HG02943 (cell line): ENCODE data around the gene RAB31.

Experiments used
- ATAC-seq: cut with Tn5 transposase; IDR thresholded peaks from one replicate; pipeline ENCODE4 v1.9.1; 2021; ENCODE audit warnings: mild to moderate bottlenecking, low read depth, moderate library complexity; ENCODE audit not compliant: unreplicated experiment

Gene RAB31

DNA sequence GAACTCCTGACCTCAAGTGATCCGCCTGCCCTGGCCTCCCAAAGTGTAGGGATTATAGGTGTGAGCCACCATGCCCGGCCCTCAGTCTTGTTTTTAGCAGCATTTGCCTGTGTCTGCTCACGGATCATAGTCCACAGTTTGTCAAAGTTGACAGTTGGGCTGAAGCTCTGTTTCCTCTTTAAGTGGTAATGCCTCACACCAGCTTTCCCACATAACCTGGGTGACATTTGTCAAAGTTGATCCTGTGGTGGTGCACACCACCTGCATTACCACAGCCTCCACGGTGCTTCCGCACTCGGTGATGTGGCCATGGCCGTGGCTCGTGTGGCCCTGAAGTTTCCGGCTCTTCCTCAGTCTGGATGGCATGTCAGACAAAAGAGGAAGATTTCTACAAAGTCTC is 27.1 kb downstream of the RAB31 start:
- ATAC-seq = no peak

DNA sequence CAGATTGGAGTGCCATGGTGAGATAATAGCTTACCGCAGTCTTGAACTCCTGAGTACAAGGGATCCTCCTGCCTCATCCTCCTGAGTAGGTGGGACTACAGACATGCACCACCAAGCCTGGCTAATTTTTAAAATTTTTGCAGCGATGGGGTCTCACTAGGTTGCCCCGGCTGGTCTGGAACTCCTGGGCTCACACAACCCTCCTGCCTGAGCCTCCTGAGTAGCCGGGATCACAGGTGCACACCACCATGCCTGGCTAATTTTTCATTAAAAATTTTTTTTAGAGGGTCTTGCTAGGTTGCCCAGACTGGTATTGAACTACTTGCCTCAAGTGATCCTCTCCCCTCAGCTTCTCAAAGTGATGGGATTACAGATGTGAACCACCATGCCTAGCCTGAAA is 27.8 kb downstream of the RAB31 start:
- ATAC-seq = no peak

DNA sequence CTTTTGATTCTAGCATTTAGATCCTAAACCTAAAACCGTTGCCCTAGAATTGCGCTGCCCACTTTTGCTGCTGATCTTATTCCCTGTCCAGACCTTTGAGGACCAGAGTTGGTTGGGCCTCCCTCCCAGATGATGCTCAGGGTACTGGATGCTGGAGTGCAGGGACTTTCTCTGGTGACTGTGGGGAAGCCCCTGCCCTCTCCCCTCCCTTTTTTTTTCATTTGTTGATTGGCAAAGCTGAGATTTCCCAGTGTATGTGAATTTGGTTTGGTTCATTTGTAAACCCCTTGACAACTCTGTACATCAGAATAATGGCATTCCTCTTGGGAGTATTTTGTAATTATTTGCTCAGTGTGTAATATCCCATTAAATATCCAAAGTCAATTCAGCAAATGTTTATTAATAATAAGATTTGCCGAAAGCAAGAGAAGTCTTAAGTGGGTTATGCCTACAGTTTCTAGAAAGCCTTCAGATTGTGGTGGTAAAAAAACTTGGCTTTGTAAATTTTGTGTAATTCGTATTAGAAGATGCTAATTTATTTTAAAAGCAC is 28.3 kb downstream of the RAB31 start:
- no peak for ATAC-seq

DNA sequence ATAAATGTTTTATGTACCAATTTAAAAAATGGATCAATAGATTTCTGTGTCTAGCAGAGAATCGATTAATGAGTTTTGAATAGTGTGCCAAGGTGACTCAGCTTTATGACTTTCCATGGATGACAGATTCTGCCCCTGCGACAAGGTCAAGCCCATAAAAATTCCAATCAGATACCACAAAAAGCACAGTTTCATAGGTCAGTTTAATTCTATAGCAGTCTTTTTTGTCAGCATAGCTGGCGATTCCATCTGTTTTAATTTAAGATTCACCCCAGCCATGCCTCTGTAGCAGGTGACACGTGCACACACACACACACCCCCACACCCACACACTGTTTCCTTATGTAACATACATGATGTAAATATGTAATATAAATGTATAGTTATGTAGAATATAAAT is 28.9 kb downstream of the RAB31 start:
- no peak for ATAC-seq

DNA sequence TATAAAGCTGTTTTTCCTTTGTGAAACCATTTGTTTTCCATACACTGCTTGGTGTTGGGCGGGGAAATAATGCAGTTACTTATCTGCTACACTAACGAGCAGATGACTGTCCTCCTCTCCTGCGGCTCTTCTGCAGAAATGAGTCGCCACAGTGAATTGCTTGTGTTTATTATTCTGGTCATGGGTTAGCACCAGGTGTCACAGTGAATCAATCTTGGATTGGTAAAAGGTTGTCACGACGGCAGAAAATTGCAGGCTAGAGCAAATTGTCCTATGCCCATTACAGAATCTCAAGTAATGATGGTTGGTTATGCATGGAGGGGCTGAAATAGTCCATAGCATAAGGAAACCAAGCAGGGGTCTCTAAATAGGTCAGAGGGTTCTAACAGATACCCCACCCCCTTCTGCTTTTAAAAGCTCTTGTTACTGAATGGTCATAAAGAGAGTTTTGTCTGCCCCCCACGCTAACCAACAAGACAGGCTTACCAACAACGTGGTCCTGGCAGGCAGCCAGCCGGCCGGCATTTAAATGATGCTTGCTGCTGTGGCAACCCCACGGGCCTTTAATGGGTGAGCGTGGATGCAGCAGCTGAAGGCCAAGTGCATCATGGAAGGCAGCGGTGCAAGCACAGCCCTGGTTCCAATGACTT is 29.5 kb downstream of the RAB31 start:
- no peak for ATAC-seq

DNA sequence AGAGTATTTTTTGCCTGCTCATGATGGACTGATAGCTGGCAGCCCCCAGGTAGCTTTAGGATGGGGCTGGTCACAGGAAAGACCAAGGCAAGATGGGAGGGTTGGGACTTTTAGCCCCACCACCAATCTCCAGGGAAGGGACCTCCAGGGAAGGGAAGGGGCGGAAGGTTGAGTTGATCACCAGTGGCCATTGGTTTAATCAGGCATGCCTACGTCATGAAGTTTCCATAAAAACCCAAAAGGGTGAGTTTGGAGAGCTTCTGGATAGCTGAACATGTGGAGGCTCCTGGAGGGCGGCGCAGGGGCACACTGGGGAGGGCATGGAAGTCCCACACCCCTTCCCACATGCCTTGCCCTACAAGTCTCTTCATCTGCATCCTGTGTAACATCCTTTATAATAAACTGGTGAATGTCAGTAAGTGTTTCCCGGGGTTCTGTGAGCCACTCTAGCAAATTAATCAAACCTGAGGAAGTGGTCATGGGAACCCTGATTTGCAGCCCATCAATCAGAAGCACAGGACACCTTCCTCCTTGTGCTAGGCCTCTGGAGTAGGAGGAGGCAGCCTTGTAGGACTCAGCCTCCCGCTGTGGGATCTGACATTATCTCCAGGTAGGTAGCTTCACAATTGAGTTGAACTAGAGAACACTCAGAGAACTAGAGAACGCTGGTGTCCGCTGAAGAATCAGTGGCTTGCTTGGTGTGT is 30.3 kb downstream of the RAB31 start:
- ATAC-seq = no peak

DNA sequence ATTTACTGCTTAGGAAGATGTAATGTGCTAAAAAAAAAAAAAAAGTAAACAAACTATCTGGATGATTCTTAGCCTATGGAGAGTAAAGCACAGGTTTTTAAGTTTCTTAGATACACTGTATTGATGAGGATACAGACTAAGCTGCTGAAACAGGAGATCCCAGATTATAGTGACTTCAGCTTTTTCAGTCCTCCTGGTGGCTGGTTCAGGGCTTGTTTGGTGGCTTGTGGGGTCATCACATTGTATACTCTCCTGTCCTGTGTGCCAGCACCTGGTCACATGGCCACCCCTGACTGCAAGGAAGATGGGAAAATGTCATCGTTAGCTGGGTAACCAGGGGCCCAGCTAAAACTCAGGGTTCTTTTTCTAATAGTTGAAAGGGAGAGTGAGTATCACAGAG is 31.4 kb downstream of the RAB31 start:
- ATAC-seq = no peak

DNA sequence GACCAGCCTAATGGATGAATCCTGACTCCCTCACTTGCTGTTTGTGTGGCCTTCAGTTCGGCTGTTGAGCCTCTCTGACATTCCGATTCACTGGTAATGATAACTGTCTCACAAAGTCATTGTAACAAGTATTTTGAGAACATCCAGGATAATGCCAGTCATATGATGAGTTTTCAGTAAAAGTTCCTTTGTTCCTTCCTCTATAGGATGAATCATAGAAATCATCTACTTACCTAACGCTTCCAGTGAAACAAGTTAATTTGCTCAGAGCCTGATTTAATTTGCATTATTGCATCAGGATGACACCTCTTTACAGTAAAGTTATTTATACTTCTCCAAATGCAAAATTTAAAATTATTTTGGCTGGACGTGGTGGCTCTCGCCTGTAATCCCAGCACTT is 32.0 kb downstream of the RAB31 start:
- no peak for ATAC-seq

DNA sequence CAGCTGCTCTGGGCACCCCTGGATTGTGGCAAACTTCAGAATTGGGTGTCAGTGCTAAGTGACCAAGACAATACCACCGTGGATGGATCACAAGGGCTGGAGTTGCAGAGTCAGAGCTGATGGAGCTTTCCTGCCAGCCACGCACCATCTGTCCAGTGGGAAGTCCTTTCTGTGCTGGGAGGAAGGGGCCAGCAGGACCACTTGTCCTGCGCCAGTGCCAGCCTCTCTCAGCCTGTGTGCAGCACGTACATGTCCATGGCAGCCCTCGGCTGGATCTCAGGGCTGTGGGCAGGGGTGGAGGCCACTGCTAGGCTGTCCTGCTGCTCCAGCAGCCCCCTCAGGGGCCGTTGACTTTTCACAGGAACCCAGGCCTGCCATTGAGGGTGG is 33.3 kb downstream of the RAB31 start:
- no peak for ATAC-seq

DNA sequence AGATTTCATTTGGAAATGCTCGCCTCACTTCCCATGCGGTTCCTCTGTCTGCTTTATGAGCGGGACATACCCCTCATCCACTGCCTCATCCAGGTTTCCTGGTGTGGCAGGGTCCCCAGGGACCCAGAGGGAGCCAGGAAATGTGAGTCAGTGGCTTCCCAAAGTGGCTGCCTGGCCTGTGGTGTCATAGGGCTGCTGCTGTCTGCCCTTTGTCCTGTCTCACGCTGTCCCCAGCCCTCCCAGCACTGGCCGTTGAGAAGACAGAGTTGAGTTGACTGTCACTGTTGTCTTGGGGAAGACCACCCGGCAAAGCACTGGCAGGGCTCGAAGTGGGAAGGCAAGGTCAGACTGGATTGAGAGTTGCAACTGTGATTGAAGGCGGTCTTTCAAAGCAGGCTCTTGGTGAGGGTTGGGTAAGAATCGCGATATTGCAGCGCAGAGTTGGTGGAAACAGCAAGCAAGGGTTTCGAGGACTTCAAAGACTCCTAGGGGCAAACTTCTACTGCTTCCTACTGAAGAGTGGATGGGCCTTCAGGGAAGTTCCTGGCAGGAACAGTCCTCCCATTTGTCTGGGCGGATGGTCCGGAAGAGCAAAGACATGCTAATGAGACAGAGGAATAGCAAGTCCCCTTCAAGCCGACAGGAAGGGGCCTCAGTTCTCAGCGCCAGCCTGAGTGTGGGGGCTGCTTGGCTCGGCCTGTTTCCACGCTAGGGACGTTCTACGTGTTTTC is 33.9 kb downstream of the RAB31 start:
- no peak for ATAC-seq

DNA sequence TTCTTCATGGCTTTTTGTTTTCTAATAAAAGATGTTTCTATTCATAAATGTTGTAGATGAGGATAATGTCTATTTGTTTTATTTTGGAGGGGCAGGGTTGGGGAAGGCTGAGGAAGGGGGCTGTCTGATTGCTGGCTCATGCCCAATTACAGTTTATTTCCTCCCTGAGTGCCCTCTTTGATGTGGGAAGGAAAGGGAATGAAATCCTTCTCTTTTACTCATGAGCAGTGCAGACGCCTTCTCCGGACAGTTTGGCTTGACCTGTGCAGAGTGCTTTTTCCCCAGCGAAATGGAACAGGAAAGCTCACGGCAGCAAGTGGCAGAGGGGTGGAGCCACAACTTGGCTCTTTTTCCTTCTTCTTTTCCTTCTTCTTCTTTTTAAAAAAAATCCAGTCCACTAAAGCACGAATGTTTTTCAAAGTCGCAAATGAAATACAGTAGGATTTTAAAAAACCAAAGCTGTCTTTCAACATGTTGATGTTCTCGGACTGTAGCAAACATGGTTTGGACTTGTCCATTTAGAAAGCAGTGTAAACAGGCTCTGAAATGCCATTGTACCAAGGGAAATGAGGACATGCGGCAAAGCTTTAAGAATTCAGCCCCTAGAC is 34.5 kb downstream of the RAB31 start:
- no peak for ATAC-seq

DNA sequence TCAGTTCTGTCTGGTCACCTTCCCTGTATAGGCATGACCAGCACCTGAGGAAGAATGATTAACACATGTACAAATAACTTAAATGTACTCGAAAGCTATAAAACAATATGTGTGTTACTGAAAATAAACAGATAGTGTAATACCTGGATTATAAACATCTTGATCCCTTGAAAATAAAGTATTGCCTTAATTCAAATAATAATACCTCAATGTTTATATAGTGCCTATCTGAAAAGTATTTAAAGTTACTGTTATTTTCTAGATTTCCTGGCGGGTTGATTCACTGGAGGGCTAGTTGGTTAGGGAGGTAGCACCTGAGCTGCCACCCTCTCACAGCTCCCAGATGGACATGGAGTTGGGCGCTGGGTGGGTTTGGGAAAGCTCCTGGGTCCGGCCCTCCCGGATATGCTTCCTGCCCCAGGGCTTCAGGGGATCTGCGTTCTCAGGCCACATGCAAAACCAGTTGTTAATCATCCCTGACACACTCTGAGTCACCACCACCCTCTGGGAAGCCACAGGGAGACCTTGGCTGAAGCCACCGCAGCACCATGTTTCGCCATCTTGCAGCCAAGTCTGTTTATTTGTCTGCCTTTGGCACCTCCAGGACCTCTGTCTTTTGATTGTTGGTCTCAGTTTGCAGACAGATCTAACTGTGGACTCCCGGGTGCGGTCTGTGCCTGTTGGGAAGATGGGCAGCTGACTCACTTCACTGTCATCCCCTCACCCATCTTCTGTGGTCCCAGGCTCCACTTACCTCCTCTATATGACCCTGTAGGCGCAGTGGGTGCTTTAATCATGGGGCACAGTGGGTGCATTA is 35.3 kb downstream of the RAB31 start:
- no peak for ATAC-seq

DNA sequence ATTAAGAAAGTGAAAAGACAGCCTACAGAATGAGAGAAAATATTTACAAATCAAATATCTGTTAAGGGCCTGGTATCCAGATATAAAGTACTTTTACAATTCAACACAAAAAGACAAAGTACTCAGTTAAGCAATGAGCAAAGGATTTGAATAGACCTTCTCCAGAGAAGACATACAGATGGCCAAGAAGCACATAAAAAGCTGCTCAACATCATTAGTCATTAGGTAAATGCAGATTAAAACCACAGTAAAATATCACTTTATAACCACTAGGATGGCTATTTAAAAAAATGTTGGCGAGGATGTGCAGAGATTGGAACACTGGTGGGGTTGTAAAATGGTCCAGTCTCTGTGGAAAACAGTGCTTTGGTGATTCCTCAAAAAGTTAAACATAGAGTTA is 38.9 kb downstream of the RAB31 start:
- no peak for ATAC-seq

DNA sequence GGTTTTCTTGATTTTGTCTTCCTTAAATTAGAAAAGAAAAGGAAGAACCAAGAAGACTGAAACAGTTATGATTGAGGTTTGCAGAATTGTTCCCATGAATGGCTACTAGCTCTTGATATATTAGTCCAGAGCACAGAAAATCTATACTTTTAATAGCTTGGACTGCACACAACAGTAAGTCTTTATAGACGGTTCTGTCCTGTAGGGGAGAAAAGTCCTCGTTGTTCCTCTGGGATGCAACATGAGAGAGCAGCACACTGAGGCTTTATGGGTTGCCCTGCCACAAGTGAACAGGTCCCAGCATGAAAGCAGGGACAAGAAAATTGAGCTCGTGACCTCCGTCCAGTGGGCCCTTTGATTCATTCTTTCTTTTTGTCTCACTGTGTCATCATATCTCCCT is 41.5 kb downstream of the RAB31 start:
- ATAC-seq = no peak

DNA sequence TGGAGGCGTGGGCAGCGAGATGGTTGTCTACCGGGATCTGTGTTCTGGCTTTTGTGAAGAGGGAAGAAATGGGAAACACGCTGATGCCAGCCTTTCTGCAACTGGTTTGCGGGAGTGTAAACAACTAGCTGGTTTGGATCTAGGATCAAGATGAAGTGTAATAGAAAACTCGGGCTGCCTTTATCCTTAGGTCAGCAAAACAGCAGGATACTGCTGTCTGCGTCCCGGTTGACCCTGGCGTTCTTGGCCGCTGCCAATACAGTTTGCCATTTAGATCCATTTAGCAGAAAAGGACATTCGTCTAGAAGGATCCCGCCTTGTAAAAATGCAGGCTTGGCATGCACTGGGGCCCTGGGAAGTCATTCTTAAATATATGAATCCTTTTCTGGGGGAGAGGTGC is 42.0 kb downstream of the RAB31 start:
- no peak for ATAC-seq

DNA sequence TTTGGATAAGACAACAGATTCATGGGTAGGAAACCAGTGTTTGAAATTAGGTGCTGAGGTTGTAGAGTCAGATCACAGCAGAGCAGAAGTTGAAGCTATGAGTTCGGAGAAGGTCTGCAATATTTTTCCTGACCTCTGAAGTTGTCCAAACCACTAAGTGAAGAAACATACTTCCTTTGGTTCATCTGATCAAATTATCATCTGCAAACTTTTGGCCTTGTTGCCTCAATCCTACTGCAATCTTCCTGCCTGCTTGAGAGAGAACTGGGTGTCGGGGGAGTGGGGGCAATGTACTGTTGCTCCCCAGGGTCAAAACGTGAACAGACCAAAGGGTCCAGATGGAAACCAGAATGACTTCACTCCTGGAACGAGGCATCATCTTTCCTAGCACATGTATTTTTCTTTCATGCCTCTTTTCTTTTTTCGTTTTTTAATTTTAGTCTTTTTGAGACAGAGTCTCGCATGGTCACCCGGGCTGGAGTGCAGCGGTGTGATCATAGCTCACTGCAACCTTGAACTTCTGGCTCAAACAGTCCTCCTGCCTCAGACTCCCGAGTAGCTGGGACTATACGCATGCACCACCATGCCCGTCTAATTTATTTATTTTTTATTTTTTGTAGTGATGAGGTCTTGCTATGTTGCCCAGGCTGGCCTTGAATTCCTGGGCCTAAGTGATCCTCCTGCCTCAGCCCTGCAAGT is 42.7 kb downstream of the RAB31 start:
- ATAC-seq = no peak

DNA sequence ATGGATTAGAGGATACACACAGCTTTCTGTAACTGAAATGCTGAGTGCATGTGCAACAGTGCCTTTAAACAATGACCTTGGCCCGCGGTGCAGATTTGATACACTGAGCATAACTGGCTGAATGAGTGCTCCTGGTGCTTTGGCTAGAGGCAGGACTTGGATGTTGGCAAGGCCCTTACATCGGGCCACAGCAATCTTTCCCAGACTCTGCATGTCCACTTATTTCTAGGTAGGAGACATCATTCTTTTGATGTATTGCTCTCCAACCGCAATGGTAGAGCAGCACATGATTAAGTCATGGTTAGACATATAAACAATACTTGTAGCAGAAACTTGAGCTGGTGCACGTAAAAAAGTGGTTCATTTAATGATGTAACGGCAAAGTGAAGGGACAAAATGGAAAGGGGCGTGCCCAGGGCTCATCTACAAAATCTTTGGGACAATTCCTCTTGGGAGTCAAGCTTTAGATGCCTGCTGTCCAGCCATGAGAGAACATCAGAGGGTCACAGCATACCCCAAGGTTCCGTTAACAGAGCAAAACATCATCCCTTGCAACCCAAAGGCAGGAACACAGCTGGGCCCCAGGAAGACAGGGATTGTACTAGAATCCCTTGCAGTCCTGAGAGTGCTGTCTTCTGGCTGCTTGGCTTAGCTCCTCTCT is 43.4 kb downstream of the RAB31 start:
- ATAC-seq = no peak

DNA sequence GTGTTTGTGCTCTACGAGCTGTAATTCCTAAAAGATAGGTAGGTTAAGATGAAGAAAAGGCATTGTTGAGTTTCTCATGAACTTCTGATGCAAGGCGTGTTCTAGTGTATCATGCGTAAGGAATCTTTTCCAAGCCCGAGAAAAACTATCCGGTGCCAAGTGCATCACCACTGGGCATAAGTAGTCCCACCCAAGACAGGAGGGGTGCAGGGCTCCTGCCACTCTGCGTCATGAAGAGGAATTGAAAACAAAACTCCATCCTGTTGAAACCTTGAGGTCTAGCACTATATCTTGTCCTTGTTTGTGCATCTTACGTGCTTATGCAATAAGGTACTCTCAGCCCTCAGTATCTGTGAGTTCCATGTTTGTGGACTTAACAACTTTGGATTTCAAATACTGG is 45.7 kb downstream of the RAB31 start:
- ATAC-seq = no peak

DNA sequence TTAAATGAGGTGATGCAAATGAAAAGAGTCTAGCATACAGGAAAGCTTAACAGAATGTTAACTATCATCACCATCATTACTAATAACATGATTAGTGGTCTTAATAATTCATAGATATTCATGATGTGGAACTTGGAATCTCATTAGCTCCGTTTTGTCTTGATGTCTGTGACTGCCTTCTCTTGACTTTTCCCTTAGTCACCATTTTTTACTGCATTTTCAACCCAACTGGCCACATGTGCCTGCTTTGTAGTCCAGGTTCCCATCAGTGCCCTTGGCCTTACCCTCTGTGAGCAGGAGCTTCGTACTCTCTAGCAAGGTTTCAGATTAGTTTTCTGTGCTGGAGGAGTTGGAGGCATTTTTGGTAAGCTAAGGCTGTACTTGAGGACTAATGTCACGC is 47.0 kb downstream of the RAB31 start:
- ATAC-seq = no peak
